ENCODE measurements around the gene RASAL2. TPM values are rescaled to one million over a fixed set of nuclear protein-coding genes. Genes with fewer than 3 reads are reported as not detected.

RASAL2 gene
- total RNA-seq, 1 experiment from 2014 or later, result 36.8 TPM

DNA sequence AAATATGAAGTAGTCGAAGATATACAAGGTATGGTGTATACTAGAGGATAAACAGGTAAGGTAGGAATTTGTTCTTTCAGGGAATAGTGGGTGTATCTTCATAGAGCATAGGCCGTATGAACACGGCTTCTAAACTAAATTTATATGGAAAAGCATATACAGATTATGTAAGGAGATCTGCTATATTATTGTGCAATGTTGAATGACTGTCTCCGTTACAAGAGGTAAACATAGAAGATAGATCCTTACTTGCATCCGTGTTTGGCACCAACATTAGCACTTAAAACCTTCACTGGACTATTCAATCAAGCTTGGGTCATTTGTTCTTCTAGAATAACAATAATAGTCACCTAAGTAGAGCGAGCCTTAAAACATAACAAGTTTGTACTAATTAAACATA is 357.0 kb downstream of the RASAL2 start:
- Mint-ChIP-seq H3K36me3 (ENCODE audit: insufficient read depth, unreplicated experiment) (peaks cover 18% of the 10 kb centered on the region), H3K27me3 (ENCODE audit: insufficient read depth, unreplicated experiment) (no peaks in the 10 kb centered on the region), H3K9me3 (ENCODE audit: unreplicated experiment) (no peaks in the 10 kb centered on the region), H3K4me1 (ENCODE audit: low read depth, unreplicated experiment) (peaks cover 37% of the 10 kb centered on the region), H3K27ac (ENCODE audit: unreplicated experiment) (no peak overlapping the region), H3K4me3 (ENCODE audit: unreplicated experiment) (no peak overlapping the region)
- H3K4me3 ChIP-seq (ENCODE audit: low read depth, low read length), result no peak overlapping the region
- H3K27me3 ChIP-seq (replicated peaks; ENCODE audit: control insufficient read depth, insufficient read depth, low read length), result no peaks in the 10 kb centered on the region
- intact Hi-C loops (cut with micrococcal nuclease; ENCODE audit: unreplicated experiment), result loop anchor here (5.0 kb wide), 1 partner anchor 139 kb away; no protein-coding TSS in a partner anchor
- H3K36me3 ChIP-seq (ENCODE audit: control insufficient read depth, insufficient read depth, low read length), result no peaks in the 10 kb centered on the region
- ChIA-PET POLR2A (no interaction called here), CTCF (no interaction called here)
- H3K4me1 ChIP-seq, result peaks cover 43% of the 10 kb centered on the region
- no TSS peak for BruUV-seq (replicated peaks)
- TF ChIP-seq, protein P1, sequence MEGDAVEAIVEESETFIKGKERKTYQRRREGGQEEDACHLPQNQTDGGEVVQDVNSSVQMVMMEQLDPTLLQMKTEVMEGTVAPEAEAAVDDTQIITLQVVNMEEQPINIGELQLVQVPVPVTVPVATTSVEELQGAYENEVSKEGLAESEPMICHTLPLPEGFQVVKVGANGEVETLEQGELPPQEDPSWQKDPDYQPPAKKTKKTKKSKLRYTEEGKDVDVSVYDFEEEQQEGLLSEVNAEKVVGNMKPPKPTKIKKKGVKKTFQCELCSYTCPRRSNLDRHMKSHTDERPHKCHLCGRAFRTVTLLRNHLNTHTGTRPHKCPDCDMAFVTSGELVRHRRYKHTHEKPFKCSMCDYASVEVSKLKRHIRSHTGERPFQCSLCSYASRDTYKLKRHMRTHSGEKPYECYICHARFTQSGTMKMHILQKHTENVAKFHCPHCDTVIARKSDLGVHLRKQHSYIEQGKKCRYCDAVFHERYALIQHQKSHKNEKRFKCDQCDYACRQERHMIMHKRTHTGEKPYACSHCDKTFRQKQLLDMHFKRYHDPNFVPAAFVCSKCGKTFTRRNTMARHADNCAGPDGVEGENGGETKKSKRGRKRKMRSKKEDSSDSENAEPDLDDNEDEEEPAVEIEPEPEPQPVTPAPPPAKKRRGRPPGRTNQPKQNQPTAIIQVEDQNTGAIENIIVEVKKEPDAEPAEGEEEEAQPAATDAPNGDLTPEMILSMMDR (IDR thresholded peaks at IDR 0.05; ENCODE audit: insufficient read depth in 1 of 2, low read depth in 1 of 2, low read length in 1 of 2, severe bottlenecking in 1 of 2, unreplicated experiment in 1 of 2), result no peak
- no peak for DNase-seq
- no peaks in the 10 kb centered on the region for H3K9me3 ChIP-seq

GRCh38 chr1:178451529-178451928 is 357.6 kb downstream of the RASAL2 start:
- ChIA-PET CTCF (no interaction called here), POLR2A (no interaction called here)
- no peaks in the 10 kb centered on the region for H3K9me3 Mint-ChIP-seq (ENCODE audit: unreplicated experiment)
- TF ChIP-seq, protein P1 (IDR thresholded peaks at IDR 0.05; ENCODE audit: insufficient read depth in 1 of 2, low read depth in 1 of 2, low read length in 1 of 2, severe bottlenecking in 1 of 2, unreplicated experiment in 1 of 2), result no peak
- H3K4me1 Mint-ChIP-seq (ENCODE audit: low read depth, unreplicated experiment), result peaks cover 35% of the 10 kb centered on the region
- H3K27me3 ChIP-seq (replicated peaks; ENCODE audit: control insufficient read depth, insufficient read depth, low read length), result no peaks in the 10 kb centered on the region
- H3K36me3 Mint-ChIP-seq (ENCODE audit: insufficient read depth, unreplicated experiment), result peaks cover 24% of the 10 kb centered on the region
- H3K4me3 Mint-ChIP-seq (ENCODE audit: unreplicated experiment), result peak overlapping the region; percentile 33
- H3K4me1 ChIP-seq, result peaks cover 40% of the 10 kb centered on the region
- H3K36me3 ChIP-seq (ENCODE audit: control insufficient read depth, insufficient read depth, low read length), result no peaks in the 10 kb centered on the region
- peak overlapping the region; percentile 43 for H3K27ac Mint-ChIP-seq (ENCODE audit: unreplicated experiment)
- BruUV-seq (replicated peaks), result no TSS peak
- no peaks in the 10 kb centered on the region for H3K9me3 ChIP-seq
- no peaks in the 10 kb centered on the region for H3K27me3 Mint-ChIP-seq (ENCODE audit: insufficient read depth, unreplicated experiment)
- H3K4me3 ChIP-seq (ENCODE audit: low read depth, low read length), result no peak overlapping the region
- intact Hi-C loops (cut with micrococcal nuclease; ENCODE audit: unreplicated experiment), result loop anchor here (5.0 kb wide), 1 partner anchor 139 kb away; no protein-coding TSS in a partner anchor
- DNase-seq, result peak in 1 of 2 experiments; percentile 4

- Mint-ChIP-seq H3K4me1 (ENCODE audit: low read depth, unreplicated experiment) (peaks cover 31% of the 10 kb centered on the region), H3K9me3 (ENCODE audit: unreplicated experiment) (no peaks in the 10 kb centered on the region), H3K36me3 (ENCODE audit: insufficient read depth, unreplicated experiment) (peaks cover 29% of the 10 kb centered on the region), H3K27ac (ENCODE audit: unreplicated experiment) (peak overlapping the region; percentile 33), H3K27me3 (ENCODE audit: insufficient read depth, unreplicated experiment) (no peaks in the 10 kb centered on the region), H3K4me3 (ENCODE audit: unreplicated experiment) (no peak overlapping the region)
- Histone ChIP-seq H3K4me3 (ENCODE audit: low read depth, low read length) (no peak overlapping the region), H3K9me3 (no peaks in the 10 kb centered on the region), H3K4me1 (peaks cover 37% of the 10 kb centered on the region), H3K36me3 (ENCODE audit: control insufficient read depth, insufficient read depth, low read length) (no peaks in the 10 kb centered on the region), H3K27me3 (replicated peaks; ENCODE audit: control insufficient read depth, insufficient read depth, low read length) (no peaks in the 10 kb centered on the region)
- ChIA-PET POLR2A (no interaction called here), CTCF (no interaction called here)
- TF ChIP-seq, protein P1 (IDR thresholded peaks at IDR 0.05; ENCODE audit: insufficient read depth in 1 of 2, low read depth in 1 of 2, low read length in 1 of 2, severe bottlenecking in 1 of 2, unreplicated experiment in 1 of 2), result no peak
- intact Hi-C loops (cut with micrococcal nuclease; ENCODE audit: unreplicated experiment), result loop anchor here (5.0 kb wide), 1 partner anchor 140 kb away; no protein-coding TSS in a partner anchor
- no TSS peak for BruUV-seq (replicated peaks)
- DNase-seq, result no peak
Measured at GRCh38 chr1:178452013-178452412, 358.1 kb downstream of the RASAL2 start.
